ENCODE measurements around the gene NIP7.

DNA sequence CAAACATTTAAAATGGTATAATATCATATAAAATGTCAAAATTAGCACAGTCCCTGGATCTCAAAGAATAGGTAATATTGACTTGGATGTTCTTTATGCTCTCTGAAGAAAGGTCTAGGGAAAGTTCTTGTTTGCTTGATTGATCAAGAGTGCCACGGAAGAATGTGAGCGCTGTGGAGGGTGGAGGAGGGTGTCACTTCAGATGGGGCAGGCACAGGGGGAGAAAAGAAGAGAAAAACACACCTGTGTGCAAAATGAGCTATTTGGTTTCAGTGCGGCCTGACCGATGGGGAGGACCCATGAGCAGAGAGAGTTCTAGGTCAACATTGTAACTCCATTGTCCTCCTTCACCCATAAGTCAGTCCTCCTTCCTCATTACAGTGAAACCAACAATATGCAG is 37.3 kb upstream of the NIP7 start:
- TF ChIP-seq EP300 (IDR thresholded peaks at IDR 0.05) (no peak), POLR2AphosphoS5 (IDR thresholded peaks at IDR 0.05) (no peak)
- TF ChIP-seq, protein P1, sequence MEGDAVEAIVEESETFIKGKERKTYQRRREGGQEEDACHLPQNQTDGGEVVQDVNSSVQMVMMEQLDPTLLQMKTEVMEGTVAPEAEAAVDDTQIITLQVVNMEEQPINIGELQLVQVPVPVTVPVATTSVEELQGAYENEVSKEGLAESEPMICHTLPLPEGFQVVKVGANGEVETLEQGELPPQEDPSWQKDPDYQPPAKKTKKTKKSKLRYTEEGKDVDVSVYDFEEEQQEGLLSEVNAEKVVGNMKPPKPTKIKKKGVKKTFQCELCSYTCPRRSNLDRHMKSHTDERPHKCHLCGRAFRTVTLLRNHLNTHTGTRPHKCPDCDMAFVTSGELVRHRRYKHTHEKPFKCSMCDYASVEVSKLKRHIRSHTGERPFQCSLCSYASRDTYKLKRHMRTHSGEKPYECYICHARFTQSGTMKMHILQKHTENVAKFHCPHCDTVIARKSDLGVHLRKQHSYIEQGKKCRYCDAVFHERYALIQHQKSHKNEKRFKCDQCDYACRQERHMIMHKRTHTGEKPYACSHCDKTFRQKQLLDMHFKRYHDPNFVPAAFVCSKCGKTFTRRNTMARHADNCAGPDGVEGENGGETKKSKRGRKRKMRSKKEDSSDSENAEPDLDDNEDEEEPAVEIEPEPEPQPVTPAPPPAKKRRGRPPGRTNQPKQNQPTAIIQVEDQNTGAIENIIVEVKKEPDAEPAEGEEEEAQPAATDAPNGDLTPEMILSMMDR (IDR thresholded peaks at IDR 0.05) = no peak
